Stimulated activated CD4-positive, alpha-beta T cell treated with anti-CD3 and anti-CD28 coated beads, TNF-alpha, amount 100 ng/mL, for 48 hours (primary cell): ENCODE data around the gene KRTAP5-2.
"Not testable (repeated sequence)": the region's sequence is repeated elsewhere in the genome, so short reads cannot be mapped to it uniquely, and the experiment has no call there.

Source experiments
- DNase-seq, 3 donors: peaks; one replicate each; pipeline ENCODE4 v3.0.0-alpha.2; 2020; ENCODE audit warnings: low read depth in 3 of 3

The KRTAP5-2 gene

GRCh38 chr11:1628506-1629325, 30.6 kb upstream of the KRTAP5-2 start:
- DNase-seq, result peak; percentile 17 to 43 (median 42)

- DNase-seq, result no peak
These were observed 27.4 kb upstream of the KRTAP5-2 start for GRCh38 chr11:1625541-1625940.

DNA sequence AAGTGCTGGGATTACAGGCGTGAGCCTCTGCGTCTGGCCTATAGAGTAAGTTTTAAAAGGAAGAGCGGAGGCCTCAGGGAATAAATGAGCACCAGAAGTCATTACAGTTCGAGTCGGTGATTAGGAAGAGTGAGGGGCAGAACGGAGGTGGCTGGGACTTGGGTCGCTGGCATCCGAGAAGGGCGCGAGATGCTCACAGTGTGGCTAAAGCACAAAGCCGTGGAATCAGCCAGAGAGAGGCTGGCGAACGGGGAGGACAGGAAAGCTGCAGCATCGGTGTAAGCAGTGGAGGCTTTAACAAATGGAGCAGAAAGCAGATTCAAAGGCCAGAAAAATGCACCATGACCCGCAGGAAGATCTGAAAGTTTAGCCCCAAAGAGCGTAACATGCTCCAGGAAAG, 26.5 kb upstream of the KRTAP5-2 start:
- DNase-seq, result no peak

- no peak for DNase-seq
These were observed 25.6 kb upstream of the KRTAP5-2 start for GRCh38 chr11:1623716-1624115.

DNA sequence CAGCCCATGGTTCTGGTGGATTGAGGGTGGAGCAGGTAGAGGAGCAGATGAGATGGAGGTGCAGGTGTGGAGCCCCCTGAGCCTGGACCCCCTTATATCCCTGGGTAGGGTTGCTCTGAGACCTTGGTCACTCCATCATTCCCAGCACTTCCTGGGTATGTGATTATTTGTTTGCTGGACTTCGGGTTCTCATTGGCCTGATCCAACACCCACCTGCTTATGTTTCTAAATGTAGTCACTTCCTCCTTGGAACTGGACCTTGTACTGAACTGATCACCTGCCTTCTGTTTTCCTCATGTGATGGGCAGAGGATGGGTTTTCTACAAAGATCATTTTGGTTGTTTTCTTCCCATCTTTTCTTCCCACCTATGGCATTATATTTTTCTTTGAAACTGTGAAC, 24.0 kb upstream of the KRTAP5-2 start, which contains the start of gene KRTAP5-4:
KRTAP5-4 (minus strand) TSS at position 53 of the 400 bp plus-strand sequence; CDS start at position 8, 45 bp downstream.
- DNase-seq, result no peak

- no peak for DNase-seq
These were observed 21.4 kb upstream of the KRTAP5-2 start for GRCh38 chr11:1619449-1619848.

- no peak for DNase-seq
These were observed 20.1 kb upstream of the KRTAP5-2 start for GRCh38 chr11:1618231-1618630.

DNA sequence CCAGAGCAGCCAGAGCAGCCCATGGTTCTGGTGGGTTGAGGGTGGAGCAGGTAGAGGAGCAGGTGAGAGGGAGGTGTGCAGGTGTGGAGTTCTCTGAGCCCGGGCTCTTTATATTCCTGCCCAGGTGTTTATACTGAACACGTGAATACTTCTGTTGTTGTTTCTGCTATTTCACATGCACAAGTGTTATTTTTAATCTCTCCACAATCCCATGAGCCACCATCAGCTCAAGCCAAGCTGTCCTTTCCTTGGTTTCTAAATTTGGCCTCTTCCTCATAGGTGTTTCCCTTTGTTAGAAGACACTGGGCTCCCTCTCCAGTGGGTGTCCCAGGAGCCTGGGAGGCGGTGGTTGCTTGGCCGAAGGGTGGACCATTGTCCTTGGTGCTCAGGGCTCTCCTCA, 10.3 kb upstream of the KRTAP5-2 start, which contains the start of gene KRTAP5-3:
KRTAP5-3 (minus strand) TSS at position 101 of the 400 bp plus-strand sequence; CDS start at position 23, 78 bp downstream.
- DNase-seq, result no peak

DNA sequence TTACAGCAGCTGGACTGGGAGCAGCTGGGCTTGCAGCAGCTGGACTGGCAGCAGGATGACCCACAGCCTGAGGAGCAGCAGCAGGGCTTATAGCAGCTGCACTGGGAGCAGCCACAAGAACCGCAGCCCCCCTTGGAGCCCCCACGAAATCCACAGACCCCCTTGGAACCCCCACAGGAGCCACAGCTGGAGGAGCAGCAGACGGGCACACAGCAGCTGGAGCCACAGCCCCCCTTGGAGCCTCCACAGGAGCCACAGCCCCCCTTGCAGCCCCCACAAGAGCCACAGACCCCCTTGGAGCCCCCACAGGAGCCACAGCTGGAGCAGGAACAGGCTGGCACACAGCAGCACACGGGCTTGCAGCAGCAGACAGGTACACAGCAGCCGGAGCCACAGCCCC, 9.8 kb upstream of the KRTAP5-2 start:
- not testable (repeated sequence) for DNase-seq

DNA sequence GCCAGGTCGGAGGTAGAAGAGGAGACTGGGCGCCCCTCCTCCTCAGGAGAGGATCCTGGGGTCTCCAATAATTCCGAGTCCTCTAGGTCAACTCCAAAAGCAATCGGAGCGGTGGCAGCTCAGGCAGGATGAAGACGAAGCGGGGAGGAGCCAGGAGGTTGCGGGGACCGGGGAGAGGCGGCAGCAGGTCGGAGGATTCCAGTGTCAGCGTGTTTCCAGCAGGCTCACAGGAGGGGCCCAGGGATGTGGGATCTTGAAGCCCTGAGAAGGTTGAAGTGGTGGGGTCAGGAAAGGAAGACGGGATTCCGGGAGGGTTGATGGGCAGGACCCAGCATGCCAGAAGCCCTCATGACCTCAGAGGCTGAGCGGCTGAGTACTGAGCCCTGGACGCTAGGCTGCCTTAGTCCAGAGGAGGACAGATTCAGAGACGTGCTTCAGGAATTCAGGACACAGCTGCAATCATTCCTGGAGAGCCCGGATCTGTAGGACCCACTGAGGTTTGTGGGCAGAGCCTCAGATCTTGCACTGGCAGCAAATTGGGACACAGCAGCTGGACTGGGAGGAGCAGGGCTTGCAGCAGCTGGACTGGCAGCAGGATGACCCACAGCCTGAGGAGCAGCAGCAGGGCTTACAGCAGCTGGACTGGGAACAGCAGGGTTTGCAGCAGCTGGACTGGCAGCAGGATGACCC, 9.2 kb upstream of the KRTAP5-2 start:
- not testable (repeated sequence) for DNase-seq

GRCh38 chr11:1605923-1606322, 7.8 kb upstream of the KRTAP5-2 start:
- not testable (repeated sequence) for DNase-seq

DNA sequence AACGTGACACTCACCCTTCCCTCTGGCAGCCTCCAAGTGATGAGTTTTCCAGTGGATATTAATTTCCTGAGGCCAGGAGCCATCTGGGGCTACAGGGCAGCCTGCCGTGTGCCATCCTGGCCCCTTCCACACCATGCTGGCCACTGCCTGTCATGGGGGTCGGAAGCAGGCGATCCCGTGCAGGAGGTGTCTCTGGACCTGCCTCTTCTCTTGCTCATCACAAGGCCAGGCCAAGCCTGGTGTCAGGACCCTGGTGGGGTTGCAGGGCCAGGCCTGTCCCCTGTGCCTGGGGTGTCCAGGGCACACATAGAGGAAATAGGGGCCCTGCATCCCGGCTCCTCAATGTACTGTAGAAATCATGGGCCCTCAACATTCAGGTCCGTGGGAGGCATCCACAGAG, 6.6 kb upstream of the KRTAP5-2 start:
- no peak for DNase-seq

- no peak for DNase-seq
These were observed 6.1 kb upstream of the KRTAP5-2 start for GRCh38 chr11:1604181-1604580.

- DNase-seq, result no peak
These were observed 5.5 kb upstream of the KRTAP5-2 start for GRCh38 chr11:1603629-1604028.

DNA sequence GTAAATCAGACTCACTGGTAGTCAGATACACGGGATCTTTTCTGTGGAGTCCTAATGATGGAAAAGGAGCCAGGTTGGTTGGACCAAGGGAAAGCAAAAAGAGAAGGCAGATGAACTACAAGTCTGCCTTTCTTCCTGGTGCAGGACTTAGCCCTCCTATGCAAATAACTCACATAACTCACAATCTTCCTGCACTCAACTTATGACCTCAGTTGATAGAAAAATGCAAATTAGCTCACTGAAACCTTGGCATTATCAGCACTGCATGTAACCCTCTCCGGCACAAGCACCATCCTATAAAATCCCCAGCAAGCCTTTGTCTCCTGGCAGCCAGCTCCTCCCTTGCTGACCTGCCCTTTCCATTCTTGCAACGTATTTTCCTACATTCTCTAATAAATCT, 3.6 kb upstream of the KRTAP5-2 start:
- not testable (repeated sequence) for DNase-seq

GRCh38 chr11:1600626-1601025, 2.5 kb upstream of the KRTAP5-2 start:
- no peak for DNase-seq

DNA sequence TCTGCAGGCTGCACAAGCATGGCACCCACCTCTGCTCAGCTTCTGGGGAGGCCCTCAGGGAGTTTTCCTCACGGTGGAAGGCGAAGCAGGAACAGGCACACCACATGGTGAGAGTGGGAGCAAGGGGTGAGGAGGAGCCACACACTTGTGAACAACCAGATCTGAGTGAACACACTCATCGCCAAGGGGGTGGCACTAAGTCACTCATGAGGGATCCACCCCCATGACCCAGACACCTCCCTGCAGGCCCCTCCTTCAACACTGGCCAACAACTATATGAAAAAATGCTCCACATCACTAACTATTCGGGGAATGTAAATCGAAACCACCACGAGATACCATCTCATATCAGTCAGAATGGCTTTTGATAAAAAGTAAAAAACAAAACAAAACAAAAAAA, 722 bp upstream of the KRTAP5-2 start:
- no peak for DNase-seq

DNA sequence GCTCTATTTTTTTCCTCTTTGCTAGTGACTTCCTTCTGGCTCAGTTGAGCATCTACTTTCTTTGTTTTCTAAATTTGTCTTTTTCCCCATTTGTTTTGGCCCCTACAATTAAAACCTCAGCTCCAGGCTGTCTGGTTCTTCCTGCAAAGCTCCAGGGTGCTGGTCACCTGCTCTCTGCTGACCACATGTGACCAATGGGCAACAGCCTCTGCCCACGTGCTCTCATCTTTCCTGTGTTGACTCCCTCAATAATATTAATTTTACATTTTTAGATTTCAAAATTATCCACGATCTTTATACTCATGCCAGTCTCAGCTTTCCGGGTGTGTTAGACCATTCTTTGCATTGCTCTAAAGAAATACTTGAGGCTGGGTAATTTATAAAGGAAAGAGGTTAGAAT, 312 bp upstream of the KRTAP5-2 start:
- DNase-seq, result not testable (repeated sequence)

DNA sequence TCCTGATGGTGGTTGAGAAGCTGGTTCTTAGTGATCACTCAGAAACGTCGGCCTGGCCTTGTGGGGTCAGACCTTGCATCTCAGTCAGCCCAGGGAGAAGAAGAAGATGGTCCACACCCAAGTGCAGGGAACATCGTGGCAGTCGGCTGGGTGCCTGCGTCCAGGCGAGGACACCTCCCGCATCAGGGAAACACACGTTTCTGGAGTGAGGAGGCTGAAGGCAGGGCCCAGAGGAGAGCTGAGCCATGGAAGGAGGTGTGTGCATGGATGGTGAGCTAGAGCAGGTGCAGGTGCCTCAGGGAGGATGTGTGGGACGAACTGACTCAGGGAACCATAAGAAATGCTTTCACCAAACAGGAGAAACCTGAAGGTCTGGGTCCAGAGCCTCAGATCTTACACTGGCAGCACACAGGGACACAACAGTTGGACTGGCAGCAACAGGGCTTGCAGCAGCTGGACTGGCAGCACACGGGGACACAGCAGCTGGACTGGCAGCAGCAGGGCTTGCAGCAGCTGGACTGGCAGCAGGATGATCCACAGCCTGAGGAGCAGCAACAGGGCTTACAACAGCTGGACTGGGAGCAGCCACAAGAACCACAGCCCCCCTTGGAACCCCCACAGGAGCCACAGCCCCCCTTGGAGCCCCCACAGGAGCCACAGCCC, 632 bp downstream of the KRTAP5-2 start:
- no peak for DNase-seq

DNA sequence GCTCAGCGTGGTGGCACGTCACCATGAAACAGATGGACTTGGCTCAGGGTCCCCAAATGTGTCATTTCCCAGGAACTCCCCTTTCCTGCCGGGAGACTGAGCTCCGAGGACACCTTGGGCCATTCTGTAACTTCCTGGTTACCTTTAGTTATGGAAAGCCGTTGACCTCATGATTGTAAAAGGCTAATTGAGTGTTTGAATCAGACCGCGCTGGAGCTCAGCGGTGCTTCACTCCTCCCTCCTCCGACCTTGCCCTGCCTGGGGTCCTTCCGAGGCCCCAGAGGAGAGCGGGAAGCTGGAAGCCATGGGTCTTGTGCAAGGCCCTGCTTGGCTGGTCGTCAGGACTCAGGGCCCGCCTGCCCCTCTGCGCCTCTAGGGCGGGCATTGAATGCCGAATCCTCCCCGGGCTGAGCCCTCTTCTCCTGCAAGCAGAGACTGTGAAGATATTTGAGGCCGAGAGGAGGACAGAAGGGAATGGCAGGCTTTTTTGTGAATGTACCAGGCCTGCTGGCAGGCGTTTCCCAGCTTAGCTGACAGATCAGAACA, 1.4 kb downstream of the KRTAP5-2 start:
- DNase-seq, result not testable (repeated sequence)

GRCh38 chr11:1595994-1596575, 2.0 kb downstream of the KRTAP5-2 start:
- DNase-seq, result not testable (repeated sequence)

DNA sequence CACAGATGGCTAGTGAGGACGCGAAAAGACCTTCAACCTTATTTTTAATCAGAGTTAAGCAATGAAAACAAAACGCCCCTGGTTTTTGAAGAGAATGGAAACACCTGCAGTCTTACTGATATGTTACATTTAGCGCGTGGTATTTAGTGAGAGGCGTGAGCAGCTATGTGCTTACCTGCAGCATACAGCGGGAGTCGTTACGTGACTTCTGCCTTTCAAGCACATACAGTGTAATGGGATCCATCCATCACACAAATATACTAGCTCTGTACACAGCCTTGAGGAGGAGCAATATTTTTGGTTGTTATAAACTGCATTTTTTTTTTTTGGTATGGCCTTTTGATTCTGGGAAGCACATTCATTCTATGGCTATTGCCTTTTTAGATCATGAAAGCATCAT, 5.5 kb downstream of the KRTAP5-2 start:
- DNase-seq, result no peak
